HG03159 (cell line): ENCODE results near the gene GCNT4.

ENCODE experiments used
- ATAC-seq: cut with Tn5 transposase; IDR thresholded peaks from one replicate; pipeline ENCODE4 v1.9.1; 2021; ENCODE audit warnings: mild to moderate bottlenecking, moderate library complexity; ENCODE audit not compliant: unreplicated experiment

Gene GCNT4

GRCh38 chr5:75018805-75019587 is 33.4 kb downstream of the GCNT4 start:
- no peak for ATAC-seq

- no peak for ATAC-seq
These were observed 34.4 kb downstream of the GCNT4 start for GRCh38 chr5:75017971-75018370.

- no peak for ATAC-seq
These were observed 35.5 kb downstream of the GCNT4 start for GRCh38 chr5:75016896-75017295.

- ATAC-seq = no peak
These were observed 39.6 kb downstream of the GCNT4 start for GRCh38 chr5:75012748-75013147.

GRCh38 chr5:75010838-75011237 is 41.5 kb downstream of the GCNT4 start:
- ATAC-seq = no peak

- no peak for ATAC-seq
These were observed 42.6 kb downstream of the GCNT4 start for GRCh38 chr5:75009556-75010345.

- ATAC-seq = no peak
These were observed 45.2 kb downstream of the GCNT4 start for GRCh38 chr5:75006865-75007822.

- no peak for ATAC-seq
These were observed 46.8 kb downstream of the GCNT4 start for GRCh38 chr5:75005561-75005960.
